GM19372 (cell line): ENCODE measurements around the gene CNN2.

Experiments used
- ATAC-seq: cut with Tn5 transposase; IDR thresholded peaks from one replicate; pipeline ENCODE4 v1.9.1; 2021; ENCODE audit warnings: mild to moderate bottlenecking, low read depth, moderate library complexity; ENCODE audit not compliant: unreplicated experiment

The CNN2 gene

DNA sequence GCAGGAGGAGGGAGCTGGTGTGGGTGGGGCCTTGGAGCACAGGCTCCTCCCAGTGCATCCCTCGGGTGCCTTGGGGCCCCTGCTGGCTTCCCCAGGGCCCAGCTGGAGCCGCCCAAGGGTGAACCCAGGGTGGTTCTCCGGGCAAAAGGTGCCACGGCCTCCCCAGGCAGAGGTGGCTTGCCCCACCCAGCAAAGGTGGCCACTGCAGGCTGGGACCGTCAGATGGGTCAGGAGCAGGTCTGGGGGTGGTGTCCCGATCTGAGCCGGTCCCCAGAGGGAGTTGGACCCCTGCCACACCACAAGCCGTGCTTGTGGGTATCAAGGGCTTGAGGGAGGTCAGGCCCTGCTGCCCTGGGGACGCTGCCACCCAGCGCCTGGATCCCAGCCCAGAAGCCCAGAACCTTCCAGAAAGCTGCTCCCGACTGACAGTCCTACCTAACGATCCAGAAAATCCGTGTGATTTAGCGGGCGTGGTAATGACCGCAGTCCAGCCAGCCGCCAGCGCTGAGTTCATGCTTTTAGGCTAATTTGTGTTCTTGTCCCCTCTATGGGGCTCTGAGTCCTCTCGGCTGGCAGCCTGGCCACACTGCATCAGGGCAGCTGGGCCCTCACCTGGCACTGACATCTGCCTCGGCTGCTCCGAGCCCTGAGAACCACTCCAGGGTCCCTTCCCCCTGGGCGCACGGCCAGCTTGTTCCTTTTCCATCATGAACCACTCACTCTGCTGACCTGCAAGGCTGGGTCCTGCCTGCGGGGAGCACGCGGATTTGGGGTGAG is 31.2 kb upstream of the CNN2 start:
- no peak for ATAC-seq

DNA sequence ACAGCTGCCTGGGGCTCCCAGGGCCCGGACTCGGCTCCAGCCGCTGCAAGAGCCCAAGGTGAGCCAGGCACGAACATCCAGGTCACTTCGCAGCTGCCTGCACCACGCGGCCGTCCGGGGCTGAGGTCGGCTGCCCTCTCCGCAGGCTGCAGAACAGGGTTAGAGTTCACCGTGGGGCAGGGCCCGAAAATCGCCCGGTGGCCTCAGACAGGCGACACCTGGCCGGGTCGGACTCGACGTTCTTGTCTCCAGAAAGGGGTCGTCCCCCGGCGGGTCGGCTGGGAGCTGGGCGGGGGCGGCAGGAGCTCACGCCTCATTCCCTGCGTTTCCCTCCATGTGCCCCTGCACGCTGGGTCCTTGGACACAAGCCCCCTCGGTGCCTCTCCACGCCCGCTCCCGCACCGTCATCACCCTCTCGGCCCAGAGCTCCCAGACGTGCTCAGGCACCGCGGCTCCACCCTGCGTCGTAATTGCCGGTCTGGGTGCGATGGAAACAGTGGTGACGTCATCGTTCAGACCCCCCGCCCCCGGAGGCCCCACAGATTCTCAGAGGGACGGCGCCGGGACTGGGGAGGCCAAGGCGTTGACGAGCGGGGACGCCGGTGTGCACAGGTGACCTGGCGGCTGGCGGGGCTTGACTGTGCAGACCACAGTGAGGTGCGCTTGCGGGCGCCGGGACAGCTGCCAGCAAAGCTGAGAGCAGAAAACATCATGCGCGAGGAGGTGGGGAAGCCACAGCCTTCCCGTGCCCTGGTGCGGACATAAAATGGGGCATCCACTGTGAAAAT is 30.2 kb upstream of the CNN2 start:
- no peak for ATAC-seq

DNA sequence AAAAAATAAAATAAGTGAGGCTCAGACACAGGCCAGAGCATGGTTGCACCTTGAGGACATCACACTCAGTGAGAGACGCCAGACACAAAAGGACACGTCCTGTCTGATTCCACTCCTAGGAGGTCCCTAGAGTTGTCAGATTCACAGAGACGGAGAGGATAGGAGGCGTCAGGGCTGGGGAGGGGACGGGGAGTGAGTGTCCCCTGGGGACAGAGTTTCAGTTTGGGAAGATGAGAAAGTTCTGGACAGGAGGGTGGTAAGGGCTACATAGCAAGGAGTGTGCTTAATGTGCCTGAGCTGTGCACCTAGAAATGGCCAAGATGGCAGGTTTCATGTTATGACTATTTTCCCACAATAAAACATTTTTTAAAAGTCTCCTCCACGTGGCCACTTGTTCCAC is 28.3 kb upstream of the CNN2 start:
- no peak for ATAC-seq

DNA sequence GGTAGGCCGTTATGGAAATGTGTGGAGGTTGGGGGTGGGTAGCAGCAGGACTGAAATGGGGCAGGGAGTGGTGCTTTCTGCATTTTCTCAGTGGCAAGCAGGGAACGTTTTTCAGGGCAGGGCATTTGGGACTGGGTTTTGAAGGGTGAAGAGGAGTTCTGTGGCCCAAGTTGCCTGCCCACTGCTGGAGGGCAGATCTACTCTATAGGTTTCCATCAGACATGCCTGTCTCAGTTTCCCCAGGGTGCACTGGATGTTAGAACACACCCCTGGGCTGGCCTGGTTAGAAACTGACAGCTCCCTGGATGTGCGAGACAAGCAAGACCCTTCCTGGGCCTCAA is 27.1 kb upstream of the CNN2 start:
- ATAC-seq, result no peak

DNA sequence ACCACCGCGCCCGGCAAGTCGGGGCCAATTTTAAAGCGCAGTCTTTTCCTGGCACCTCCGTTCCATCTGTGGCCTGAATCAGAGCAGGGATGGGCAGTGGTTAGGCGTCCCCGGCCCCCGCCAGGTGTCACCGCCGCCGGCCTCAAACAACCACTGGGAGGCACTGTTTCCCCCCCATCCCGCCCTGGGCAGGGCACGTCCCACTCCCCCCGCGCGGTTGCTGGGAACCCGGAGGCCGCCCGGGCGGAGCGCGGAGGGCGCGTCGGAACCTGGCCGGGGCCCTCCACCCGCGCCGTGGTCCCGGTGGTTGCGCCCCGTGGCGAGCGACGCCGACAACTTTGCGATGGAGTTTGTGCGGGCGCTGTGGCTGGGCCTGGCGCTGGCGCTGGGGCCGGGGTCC is 26.3 kb upstream of the CNN2 start, which contains the start of gene GRIN3B:
Gene GRIN3B (plus strand): TSS at position 325 of the 400 bp plus-strand sequence. CDS start 19 bp downstream, at position 344.
- no peak for ATAC-seq

DNA sequence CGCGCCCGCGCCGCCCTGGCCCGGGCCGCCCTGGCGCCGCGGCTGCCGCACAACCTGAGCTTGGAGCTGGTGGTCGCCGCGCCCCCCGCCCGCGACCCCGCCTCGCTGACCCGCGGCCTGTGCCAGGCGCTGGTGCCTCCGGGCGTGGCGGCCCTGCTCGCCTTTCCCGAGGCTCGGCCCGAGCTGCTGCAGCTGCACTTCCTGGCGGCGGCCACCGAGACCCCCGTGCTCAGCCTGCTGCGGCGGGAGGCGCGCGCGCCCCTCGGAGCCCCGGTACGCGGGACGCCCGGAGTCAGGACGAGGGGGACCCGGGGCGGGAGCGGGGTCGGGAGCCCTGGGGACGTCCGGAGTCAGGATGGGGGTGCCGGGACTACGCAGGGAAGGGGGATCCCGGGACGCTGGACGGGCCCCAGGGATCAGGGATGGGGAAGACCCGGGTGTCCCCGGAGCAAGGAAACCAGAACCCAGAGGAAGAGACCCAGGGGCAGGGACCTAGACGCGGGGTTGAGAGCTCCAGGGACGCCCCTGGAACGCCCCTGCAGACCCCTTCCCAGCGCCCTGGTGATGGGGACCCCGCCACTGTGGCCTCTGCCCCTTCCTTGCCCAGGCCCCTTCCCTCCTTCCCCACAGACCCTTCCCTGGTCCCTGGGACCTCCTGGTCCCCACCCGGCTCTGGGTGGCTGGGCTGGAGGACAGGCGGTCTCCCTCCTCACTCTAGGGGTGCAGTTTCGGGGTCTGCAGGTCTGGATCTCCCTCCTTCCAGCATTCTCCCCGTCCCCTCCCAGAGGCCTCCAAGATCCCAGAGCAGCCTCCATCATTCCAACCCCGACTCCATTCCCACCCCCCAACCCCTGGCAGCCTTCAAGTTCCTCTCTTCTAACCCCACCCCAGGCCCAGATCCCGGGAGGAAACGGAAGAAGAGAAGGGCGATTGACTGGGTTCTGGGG is 25.5 kb upstream of the CNN2 start:
- no peak for ATAC-seq

DNA sequence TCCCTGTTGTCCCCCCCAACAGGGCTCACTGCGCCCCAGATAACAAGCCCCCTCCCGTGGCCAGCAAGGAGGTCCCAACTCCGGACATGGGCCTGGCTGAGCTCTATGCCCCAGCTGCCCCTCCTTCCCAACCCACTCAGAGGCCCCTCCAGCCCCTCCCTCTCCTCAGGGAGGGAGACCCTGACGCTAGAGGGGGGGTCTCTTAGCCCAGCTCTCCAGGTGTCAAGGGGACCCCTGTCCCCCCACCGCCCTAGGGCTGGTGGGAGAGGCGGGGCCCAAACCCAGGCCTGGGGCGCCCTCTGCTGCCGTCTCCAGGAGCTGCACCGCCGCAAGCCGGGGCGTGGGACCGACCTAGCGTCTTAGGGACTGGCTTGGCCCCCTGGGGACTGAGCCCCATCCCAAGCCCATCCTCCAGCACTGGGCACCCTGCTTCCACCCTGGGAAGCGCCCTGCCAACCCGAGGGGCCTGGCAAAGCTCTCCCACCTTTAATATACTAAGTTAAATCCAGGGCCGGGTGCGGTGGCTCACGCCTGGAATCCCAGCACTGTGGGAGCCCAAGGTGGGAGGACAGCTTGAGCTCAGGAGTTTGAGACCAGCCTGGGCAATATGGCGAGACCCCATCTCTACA is 24.8 kb upstream of the CNN2 start:
- ATAC-seq, result no peak

DNA sequence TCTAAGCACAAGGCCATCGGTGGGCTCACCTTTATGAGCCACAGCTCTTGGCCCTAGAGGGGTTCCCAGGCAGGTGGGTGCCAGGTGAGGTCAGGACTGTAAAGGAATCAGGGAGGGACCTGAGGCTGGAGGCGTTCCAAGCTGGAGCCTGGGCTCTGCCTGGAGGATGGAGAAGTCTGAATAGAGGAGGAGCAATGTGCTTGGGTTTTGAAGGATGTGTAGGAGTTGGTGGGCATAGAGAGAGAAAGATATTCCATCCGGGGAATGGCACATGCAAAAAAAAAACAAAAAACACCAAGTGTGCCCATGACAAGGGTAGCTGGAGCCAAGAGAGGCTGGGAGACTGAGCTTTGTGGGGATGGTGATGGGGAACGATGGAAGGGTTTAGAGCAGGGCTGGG is 23.8 kb upstream of the CNN2 start:
- no peak for ATAC-seq

DNA sequence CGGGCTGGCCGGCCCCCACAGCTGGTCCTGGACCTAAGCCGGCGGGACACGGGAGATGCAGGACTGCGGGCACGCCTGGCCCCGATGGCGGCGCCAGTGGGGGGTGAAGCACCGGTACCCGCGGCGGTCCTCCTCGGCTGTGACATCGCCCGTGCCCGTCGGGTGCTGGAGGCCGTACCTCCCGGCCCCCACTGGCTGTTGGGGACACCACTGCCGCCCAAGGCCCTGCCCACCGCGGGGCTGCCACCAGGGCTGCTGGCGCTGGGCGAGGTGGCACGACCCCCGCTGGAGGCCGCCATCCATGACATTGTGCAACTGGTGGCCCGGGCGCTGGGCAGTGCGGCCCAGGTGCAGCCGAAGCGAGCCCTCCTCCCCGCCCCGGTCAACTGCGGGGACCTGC is 23.1 kb upstream of the CNN2 start:
- no peak for ATAC-seq

DNA sequence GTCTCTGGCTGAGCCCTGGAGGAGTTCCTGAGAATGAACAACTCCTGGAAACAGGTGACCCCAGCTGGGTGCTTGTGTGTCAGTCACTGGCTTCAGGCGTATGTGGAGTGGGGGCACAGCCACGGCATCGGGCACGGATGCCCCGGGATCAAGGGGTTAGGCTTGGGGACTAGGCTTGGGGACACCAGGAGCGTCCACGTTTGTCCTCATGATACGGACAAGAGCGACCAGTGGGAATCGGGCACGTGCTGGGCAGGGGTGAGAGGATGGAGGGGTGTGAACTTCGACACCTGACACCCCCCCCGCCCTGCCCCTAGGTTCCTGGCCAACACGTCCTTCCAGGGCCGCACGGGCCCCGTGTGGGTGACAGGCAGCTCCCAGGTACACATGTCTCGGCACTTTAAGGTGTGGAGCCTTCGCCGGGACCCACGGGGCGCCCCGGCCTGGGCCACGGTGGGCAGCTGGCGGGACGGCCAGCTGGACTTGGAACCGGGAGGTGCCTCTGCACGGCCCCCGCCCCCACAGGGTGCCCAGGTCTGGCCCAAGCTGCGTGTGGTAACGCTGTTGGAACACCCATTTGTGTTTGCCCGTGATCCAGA is 22.1 kb upstream of the CNN2 start:
- ATAC-seq, result no peak

DNA sequence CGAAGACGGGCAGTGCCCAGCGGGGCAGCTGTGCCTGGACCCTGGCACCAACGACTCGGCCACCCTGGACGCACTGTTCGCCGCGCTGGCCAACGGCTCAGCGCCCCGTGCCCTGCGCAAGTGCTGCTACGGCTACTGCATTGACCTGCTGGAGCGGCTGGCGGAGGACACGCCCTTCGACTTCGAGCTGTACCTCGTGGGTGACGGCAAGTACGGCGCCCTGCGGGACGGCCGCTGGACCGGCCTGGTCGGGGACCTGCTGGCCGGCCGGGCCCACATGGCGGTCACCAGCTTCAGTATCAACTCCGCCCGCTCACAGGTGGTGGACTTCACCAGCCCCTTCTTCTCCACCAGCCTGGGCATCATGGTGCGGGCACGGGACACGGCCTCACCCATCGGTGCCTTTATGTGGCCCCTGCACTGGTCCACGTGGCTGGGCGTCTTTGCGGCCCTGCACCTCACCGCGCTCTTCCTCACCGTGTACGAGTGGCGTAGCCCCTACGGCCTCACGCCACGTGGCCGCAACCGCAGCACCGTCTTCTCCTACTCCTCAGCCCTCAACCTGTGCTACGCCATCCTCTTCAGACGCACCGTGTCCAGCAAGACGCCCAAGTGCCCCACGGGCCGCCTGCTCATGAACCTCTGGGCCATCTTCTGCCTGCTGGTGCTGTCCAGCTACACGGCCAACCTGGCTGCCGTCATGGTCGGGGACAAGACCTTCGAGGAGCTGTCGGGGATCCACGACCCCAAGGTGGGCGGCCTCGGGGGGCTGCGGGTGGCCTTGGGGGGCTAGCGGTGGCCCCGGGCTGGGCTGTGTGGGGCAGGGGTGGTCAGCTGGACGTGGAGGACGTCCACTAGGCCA is 21.4 kb upstream of the CNN2 start:
- no peak for ATAC-seq

DNA sequence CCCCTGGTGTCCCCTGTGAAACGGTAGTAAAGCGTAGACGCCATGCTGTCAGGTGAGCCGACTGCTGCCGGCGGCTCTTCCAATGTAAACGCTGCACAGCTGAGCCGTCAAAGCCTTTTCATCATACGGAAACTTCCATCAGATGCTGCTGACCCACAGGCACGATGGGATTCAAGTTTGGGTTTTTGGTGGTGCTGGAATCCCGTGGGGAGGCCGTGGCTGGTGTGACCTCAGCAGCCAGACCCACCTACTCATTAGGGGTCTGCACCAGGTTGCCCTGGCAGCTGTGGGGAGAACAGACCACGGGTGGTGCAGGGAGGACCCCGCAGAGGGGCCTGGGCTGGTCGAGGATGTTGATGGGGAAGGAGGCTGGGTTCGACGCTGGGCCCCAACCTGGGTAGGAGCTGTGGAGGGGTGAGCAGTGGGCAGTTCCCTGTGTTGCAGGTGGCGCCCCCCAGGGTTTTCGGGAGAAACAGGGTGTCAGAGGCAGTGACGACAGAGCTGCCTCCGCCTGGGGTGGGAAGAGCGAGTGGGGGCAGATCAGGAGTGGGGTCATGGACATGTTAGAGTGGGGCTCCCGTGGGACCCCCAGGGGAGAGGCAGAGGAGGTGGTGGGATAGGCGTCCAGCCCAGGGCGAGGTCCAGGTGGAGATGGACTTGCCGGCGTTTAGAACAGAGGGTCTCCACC is 19.6 kb upstream of the CNN2 start:
- no peak for ATAC-seq

DNA sequence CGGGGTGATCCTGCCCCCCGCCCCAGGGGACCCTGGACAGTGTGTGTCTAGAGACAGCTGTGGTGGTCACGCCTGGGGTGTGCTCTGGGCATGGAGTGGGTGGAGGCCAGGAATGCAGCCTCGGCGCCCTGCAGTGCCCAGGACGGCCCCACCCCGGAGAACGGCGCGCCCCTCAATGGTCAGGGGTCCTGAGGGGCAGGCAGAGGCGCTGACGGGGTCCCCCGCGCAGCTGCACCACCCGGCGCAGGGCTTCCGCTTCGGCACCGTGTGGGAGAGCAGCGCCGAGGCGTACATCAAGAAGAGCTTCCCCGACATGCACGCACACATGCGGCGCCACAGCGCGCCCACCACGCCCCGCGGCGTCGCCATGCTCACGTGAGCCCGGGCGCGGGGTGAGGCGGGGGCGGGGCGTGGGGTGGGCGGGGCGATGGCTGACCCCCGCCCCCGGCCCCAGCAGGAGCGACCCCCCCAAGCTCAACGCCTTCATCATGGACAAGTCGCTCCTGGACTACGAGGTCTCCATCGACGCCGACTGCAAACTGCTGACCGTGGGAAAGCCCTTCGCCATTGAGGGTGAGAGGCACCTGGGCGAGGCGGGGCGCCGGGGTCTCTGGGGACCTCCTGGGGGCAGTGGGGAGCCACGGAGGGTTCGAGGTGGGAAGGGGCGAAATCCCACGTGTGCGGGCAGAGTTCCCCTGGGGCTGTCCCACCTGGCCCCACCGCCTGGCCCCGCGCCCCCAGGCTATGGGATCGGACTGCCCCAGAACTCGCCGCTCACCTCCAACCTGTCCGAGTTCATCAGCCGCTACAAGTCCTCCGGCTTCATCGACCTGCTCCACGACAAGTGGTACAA is 18.8 kb upstream of the CNN2 start:
- ATAC-seq, result no peak

DNA sequence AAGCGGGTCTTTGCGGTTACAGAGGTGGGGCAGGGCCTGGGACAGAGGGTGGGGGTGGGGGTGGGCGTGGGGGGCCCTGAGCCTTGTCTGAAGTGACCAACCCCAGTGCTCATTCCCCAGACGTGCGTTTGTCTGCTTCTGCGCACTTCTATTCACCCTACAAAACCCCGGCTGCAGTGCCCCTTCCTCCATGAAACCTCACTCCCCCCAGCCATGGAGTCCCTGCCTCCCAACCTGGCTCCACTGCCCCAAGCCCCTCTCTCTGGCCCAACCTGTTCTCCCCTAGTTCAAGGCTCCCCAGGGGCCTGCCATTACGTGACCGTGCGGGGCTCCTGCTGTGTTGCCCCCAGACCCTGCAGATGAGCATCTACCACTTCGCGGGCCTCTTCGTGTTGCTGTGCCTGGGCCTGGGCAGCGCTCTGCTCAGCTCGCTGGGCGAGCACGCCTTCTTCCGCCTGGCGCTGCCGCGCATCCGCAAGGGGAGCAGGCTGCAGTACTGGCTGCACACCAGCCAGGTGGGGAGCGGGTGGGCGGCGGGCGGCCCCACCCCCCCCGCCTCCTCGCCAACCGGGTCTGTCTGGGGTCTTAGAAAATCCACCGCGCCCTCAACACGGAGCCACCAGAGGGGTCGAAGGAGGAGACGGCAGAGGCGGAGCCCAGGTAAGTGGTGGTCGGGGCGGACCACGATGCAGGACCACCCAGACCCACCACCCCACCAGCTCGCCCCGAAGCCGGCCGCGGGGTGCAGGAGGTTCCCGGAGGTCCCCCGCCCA is 18.0 kb upstream of the CNN2 start:
- no peak for ATAC-seq

DNA sequence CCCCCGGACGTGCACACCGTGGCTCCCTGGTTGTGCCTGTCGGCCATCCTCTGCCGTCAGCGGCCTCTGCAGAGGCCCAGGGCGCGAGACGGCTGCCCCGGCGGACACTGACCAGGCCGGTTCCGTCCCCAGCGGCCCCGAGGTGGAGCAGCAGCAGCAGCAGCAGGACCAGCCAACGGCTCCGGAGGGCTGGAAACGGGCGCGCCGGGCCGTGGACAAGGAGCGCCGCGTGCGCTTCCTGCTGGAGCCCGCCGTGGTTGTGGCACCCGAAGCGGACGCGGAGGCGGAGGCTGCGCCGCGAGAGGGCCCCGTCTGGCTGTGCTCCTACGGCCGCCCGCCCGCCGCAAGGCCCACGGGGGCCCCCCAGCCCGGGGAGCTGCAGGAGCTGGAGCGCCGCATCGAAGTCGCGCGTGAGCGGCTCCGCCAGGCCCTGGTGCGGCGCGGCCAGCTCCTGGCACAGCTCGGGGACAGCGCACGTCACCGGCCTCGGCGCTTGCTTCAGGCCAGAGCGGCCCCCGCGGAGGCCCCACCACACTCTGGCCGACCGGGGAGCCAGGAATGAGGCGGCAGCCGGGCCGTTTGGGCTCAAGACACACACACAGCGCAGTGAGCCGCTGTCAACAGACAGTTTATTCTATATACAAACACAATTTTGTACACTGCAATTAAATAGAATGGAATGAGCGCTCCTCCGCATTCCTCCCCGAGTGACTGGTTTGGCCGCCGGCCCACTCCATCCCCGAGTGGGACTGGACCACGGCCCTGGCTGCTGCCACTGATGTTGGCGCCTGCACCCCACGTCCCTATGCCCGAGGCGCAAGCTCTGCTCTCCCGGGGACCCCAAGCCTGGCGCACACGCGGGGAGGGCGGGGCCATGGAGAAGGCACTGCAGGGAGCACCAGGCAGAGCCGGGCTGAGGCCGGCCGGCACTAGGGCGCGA is 17.1 kb upstream of the CNN2 start:
- ATAC-seq, result no peak

DNA sequence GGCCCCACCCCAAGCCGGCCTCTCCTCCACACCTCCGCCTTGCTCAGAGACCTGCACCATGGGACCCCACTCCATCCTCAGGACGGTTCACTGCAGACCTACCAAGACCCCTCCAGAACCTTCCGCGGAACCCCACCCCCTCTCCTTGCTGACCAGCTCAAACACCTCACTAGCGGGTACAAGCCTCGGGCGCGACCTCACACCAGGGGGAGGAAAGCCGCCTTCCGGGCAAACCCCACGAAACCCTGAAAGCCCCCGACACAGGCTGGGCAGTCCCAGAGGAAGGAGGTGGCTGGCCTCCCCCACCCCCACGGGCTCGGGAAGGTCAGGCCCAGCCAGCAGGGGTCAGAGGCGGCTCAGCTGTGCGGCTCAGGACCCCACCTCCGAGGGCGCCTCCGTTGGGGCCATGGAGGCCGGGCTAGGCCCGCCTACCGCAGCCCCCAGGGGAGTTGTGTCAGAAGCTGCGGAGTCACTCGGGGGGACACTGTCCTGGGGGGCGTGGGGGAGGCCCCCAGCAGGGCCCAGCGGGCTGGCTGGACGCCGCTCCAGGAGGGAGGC is 16.3 kb upstream of the CNN2 start:
- ATAC-seq, result no peak
